ENCODE data around the gene ADARB2. TPM values are rescaled to one million over a fixed set of nuclear protein-coding genes. Genes with fewer than 3 reads are reported as not detected.

The ADARB2 gene
- total RNA-seq, 6 donors from 2014 or later, result 0.69 to 5.2 (median 1.8) TPM

DNA sequence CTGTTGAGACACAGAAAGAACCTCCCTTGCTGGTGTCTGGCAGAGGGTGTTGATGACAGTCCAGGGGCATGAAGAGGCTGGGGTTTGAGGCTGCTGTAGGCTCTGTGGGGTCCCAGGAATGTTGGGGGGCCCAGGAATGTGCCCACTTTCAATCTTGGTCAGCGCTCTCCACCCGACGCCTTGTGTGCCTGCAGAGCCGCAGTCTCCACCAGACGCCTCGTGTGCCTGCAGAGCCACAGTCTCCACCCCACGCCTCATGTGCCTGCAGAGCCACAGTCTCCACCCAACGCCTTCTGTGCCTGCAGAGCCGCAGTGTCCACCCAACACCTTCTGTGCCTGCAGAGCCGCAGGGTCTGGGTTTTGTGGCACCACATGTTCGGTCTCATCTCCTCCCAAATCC is 84.0 kb downstream of the ADARB2 start:
- TF ChIP-seq POLR2AphosphoS5 (IDR thresholded peaks at IDR 0.05), result no peak
- no peak for TF ChIP-seq EP300 (IDR thresholded peaks at IDR 0.05)
- TF ChIP-seq, protein P1, sequence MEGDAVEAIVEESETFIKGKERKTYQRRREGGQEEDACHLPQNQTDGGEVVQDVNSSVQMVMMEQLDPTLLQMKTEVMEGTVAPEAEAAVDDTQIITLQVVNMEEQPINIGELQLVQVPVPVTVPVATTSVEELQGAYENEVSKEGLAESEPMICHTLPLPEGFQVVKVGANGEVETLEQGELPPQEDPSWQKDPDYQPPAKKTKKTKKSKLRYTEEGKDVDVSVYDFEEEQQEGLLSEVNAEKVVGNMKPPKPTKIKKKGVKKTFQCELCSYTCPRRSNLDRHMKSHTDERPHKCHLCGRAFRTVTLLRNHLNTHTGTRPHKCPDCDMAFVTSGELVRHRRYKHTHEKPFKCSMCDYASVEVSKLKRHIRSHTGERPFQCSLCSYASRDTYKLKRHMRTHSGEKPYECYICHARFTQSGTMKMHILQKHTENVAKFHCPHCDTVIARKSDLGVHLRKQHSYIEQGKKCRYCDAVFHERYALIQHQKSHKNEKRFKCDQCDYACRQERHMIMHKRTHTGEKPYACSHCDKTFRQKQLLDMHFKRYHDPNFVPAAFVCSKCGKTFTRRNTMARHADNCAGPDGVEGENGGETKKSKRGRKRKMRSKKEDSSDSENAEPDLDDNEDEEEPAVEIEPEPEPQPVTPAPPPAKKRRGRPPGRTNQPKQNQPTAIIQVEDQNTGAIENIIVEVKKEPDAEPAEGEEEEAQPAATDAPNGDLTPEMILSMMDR (IDR thresholded peaks at IDR 0.05), result no peak
- TF ChIP-seq POLR2A (IDR thresholded peaks at IDR 0.05), result no peak
- Histone ChIP-seq H3K9me3 (no peaks in the 10 kb centered on the region), H3K4me3 (no peak overlapping the region), H3K27ac (no peak overlapping the region), H3K36me3 (no peaks in the 10 kb centered on the region), H3K27me3 (no peaks in the 10 kb centered on the region), H3K4me1 (no peaks in the 10 kb centered on the region)
- WGBS, 2 donors, result 63 to 85% methylated on average over 8 to 9 of the region's 11 CpGs
- ATAC-seq (ENCODE audit: low FRiP score in 2 of 2), result no peak
- no peak for DNase-seq

DNA sequence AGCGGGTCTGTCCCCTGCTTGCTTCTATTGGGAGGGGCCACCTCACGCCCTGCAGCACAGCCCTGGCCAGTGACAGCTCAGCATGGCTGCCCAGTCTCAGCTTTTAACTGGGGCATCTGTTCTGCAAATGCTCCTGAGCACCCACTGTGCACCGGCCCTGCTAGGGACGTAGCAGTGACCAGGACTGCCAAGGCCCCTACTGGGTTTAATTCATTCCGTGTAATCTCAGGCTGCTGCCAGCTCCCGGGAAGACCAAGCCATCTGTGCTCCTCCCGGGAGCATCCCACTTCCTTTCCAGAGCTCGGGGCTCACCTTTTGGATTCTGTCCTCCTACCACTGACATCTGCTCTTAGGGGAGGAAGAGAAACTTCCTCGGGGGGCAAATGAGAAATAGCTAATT is 85.2 kb downstream of the ADARB2 start:
- Histone ChIP-seq H3K4me3 (no peak overlapping the region), H3K27ac (no peak overlapping the region), H3K9me3 (no peaks in the 10 kb centered on the region), H3K36me3 (no peaks in the 10 kb centered on the region), H3K27me3 (no peaks in the 10 kb centered on the region), H3K4me1 (no peaks in the 10 kb centered on the region)
- ATAC-seq (ENCODE audit: low FRiP score in 2 of 2), result no peak
- DNase-seq, result no peak
- TF ChIP-seq, protein P1 (IDR thresholded peaks at IDR 0.05), result no peak
- TF ChIP-seq EP300 (IDR thresholded peaks at IDR 0.05) (no peak), POLR2AphosphoS5 (IDR thresholded peaks at IDR 0.05) (no peak), POLR2A (IDR thresholded peaks at IDR 0.05) (no peak)
- 63 to 75% methylated on average over 8 to 9 of the region's 9 CpGs for WGBS, 2 donors

DNA sequence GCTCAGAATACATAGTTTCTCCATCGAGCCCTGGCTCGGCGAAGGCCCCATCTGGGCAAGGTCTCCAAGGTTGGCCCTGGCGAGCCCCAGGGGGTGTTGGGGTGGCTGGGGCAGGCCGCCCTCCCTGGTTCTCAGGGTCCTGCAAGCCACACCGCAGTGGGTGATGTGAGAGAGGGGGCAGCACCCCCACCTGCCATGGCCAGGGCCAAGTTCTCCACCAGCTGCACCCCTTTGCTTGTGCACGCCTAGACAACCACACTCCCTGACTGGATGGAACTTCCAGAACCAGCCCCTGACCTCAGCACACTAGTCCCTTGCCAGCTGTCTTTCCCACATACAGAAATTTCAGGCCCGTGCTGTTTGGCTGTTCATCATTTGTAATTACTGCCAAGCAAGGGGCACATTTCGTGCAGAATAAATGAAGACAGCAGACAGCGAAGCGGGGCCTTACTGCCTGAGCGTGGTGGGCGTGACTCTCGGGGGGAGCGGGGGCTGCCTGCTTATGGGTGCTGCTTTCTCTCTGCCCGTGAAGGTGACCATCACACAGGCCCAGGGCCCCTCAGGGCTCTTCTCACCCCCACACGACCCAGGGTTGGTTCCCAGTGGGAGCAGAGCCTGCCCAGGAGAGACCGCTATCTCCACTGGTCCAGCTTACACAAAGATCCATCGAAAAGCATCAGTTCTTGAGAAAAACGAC is 85.9 kb downstream of the ADARB2 start:
- TF ChIP-seq, protein P1 (IDR thresholded peaks at IDR 0.05), result no peak
- TF ChIP-seq POLR2AphosphoS5 (IDR thresholded peaks at IDR 0.05) (no peak), EP300 (IDR thresholded peaks at IDR 0.05) (no peak), POLR2A (IDR thresholded peaks at IDR 0.05) (no peak)
- H3K27me3 ChIP-seq, result no peaks in the 10 kb centered on the region
- H3K36me3 ChIP-seq, result no peaks in the 10 kb centered on the region
- H3K4me3 ChIP-seq, result no peak overlapping the region
- no peaks in the 10 kb centered on the region for H3K4me1 ChIP-seq
- ATAC-seq (ENCODE audit: low FRiP score in 2 of 2) (no peak), DNase-seq (no peak)
- WGBS, 2 donors, result 76 to 87% methylated on average over 13 to 20 of the region's 20 CpGs
- no peak overlapping the region for H3K27ac ChIP-seq
- no peaks in the 10 kb centered on the region for H3K9me3 ChIP-seq

DNA sequence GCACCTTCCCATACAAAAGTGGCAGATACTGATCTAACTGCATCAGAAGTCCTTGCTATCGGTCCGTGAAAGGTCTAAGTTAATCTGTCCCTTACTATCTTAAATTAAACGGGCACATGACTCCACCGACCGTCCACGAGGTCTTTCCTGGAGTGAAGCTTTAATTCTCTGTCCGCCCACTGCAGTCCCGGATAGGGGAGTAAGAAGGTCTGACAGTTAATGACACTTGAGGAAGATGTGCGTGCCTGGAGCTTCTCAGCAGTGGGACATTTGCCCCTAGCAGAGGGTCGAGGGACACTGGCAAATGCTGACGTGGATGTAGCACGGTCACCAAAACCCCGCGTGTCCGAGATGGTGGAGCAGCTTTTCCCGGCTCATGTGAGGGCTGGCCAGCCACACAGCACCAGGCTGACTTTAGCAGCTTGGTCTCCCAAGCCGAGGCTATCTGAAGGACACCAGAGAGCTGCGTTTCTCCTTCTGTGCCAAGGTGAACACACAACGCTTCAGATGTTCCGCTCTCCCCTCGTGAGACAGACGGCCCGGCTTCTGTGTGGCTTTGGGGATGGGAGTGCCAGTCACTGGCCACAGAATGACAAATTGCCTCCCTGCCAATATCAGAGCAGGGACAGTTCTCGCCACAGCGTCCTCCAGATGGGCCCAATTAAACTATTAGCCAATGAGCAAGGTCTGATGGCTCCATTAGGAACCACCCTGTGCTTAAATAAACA is 86.6 kb downstream of the ADARB2 start:
- Histone ChIP-seq H3K27me3 (no peaks in the 10 kb centered on the region), H3K27ac (no peak overlapping the region), H3K4me1 (no peaks in the 10 kb centered on the region), H3K36me3 (no peaks in the 10 kb centered on the region), H3K9me3 (no peaks in the 10 kb centered on the region), H3K4me3 (no peak overlapping the region)
- DNase-seq (no peak), ATAC-seq (ENCODE audit: low FRiP score in 2 of 2) (no peak)
- WGBS, 2 donors, result 78 to 80% methylated on average over 18 to 25 of the region's 25 CpGs
- TF ChIP-seq POLR2AphosphoS5 (IDR thresholded peaks at IDR 0.05) (no peak), EP300 (IDR thresholded peaks at IDR 0.05) (no peak), POLR2A (IDR thresholded peaks at IDR 0.05) (no peak)
- TF ChIP-seq, protein P1 (IDR thresholded peaks at IDR 0.05), result no peak
